NCI-H1694 (cell line): ENCODE data around the gene MAGI1.

Experiments
- DNase-seq: peaks from one replicate; lab custom pipeline; 2025; lab: John Stamatoyannopoulos, UW

The MAGI1 gene

GRCh38 chr3:65795166-65795565 lies 243.6 kb downstream of the MAGI1 start:
- no peak for DNase-seq

DNA sequence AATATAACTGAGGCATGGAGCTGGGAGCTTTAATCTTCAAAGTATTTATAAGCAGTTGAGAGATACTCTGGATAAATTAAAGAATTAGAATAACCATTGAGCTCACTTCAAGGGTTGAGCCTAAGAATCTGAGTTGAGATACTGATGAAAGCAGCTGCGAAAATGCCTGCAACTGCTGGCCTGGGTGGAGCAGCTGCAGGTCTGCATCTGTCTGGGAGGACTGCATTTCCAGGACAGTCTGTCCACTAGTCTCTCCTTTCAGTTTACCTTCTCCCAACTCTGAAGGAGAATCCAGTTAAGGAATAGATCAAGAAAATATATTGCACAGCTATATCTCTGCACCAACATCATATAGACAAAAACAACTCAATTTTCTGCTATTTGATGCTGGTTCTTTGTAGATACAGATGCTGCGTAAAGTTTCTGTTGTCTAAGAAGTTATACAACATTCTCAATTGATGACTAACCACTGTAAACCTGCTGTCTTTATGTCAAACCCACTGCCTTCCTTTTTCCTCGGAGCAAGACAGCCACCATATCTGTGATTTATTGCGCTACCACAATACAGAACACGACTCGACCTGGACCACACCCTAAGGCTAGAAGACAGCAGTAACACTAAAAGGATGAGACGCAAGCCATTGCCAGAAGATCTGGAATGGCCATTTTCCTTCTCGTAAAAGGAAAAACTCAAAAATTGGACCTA lies 245.1 kb downstream of the MAGI1 start:
- no peak for DNase-seq

- DNase-seq, result no peak
These were observed 250.3 kb downstream of the MAGI1 start for GRCh38 chr3:65788461-65788860.

DNA sequence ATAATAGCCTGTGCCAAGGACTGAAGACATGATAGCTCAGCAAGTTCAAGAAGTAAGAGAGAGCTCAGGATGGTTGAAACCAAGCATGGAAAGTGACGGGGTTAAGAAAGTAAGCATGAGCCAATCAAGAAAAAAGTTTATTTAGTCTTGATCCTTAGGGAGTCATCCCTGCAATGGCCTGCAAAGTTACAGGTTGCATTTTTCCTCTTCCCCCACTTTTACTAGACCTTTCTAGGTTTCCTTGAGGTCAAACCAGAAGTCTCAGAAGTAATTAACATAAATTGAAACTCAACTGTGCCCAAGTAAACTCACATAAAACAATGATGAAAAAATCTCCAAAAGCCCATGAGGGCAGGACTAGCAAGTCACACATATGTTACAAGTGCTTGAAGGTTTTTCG lies 250.9 kb downstream of the MAGI1 start:
- DNase-seq, result no peak

DNA sequence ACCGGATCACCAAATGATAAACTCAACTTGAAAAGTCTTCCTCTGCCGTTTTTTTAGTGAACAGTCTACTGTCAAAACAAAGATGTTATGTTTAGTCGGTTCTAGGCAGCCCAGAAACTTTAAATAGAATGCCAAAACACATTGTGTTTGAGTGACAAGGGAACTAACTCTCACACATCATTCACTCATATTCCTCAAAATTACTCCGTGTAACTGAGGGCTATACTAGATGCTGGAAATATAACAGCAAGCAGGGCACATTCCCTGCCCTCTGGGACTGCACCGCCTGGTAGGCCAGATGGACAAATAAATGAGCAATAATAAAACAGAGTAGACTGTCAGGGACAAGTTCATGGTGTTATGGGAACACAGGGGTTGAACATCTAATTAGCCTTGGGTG lies 251.4 kb downstream of the MAGI1 start:
- peak; percentile 11 for DNase-seq

DNA sequence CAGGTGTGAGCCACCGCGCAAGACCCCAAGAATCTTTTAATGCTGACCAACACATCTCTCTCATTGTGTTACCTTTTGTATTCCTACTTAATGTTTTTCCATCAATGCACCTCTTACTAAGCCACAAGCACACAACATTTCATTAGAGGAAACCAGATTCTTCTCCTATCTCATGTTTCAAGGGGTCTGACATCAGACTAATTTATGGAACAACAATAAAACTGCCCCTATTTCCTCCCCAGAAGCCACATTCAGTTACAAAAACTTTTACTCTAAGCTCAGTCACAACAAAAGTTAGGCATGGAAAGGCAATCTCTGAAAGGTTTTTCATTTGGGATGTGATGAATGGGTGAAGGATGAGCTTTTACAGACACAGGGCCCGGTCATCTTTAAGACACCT lies 251.8 kb downstream of the MAGI1 start:
- no peak for DNase-seq

- peak; percentile 20 for DNase-seq
These were observed 253.6 kb downstream of the MAGI1 start for GRCh38 chr3:65785065-65785645.

DNA sequence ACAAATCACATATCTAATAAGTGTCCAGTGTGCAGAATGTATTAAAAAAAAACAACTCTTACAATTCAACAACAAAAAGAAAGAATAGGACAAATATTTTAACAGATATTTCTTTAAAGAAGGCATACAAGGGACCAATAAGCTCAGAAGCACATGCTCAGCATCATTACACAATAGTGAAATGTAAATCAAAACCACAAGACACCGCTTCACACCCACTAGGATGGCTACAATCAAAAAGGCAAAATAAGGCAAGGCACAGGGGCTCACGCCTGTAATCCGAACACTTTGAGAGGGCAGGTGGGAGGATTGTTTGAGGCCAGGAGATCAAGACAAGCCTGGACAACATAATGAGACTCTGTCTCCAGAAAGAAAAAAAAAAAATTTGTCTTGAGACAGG lies 255.6 kb downstream of the MAGI1 start:
- DNase-seq, result no peak

GRCh38 chr3:65781594-65781993 lies 257.1 kb downstream of the MAGI1 start:
- no peak for DNase-seq

DNA sequence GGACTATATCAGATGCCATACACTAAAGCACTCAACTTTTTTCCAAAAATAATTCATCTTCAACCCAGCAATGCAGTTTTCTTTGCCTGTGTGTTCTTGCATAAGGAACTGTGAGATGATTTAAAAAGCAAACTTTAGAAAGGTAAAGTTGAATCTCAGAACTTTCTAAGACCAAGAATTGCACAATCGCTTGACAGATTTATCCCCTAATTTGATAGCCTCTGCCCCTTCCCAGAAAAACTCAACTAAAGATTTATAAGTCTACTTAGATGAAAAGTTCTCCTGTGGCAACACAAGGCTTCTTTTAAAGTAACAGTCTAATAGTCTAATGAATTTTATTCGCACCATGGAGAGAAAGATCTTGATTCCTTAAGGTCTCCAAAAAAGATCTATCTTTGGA lies 259.3 kb downstream of the MAGI1 start:
- DNase-seq, result no peak

DNA sequence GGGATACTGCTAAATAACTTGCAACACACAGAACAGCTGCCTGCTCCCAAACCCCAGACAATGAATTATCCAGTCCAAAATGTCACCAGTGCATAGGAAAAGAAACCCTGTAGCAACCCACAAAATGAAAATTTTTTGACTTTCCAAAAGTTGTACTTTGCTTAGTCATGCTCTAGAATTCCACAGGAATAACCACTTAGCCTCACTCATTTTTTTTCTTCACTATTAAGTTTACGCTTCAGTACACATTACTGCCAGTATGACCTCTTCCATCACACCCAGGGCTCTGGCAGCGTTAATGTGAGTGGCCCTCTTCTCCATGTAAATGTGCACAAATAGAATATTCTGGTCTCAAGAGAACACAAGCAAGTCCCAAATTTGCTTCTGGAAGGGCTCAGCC lies 259.8 kb downstream of the MAGI1 start:
- no peak for DNase-seq

DNA sequence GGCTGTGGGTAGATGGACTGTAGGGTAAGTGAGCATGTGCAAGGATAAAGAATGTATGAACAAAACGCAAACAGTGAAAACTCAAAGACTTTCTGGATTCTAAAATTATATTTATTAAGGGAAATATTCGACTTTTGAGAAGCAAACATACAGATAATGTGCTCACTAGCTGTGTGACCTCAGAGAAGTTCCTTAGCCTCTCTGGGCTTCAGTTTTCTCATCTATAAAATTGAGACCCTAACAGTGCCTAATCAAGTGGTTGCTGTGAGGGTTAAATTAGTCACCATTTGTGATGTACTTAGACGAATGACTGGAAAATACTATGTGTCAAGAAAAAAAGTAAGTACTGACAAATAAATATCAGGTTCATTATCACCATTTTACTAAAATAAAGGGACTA lies 261.7 kb downstream of the MAGI1 start:
- DNase-seq, result no peak

DNA sequence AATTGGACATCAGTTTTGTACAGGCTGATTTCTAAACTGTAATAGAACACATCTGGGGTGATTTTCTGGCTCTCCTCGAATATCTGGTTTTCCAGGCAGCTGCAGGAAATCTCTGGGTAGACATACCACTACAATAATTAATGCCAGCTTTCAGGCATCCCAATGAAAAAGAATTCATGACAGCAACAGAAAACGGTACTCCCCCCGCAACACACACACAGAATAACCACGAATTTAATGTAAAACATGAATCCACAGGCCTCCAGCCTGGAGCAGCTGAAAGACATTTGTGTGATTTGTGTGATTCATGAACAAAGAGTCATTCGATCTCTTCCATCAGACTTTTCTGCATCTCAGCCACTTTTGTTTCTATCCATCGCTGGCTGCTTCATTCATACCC lies 262.2 kb downstream of the MAGI1 start:
- DNase-seq, result no peak

- no peak for DNase-seq
These were observed 262.6 kb downstream of the MAGI1 start for GRCh38 chr3:65776081-65776480.

GRCh38 chr3:65772758-65773157 lies 266.0 kb downstream of the MAGI1 start:
- no peak for DNase-seq

- DNase-seq, result no peak
These were observed 271.2 kb downstream of the MAGI1 start for GRCh38 chr3:65767551-65767950.

DNA sequence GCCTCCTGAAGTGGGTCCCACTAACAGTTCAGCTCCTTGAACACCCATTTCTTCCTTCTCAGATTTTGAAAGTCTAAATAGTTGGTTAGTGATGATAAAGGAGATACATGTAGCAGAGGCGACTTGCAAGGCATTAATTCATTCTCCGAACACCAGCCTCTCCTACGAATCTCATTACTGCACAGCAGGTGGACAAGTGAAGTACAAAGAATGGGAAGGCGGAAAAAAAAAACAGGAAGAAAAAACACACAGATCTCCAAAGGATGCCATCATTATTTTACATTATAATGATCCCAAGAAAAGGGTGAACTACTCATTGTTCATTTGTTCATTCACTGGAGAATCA lies 276.5 kb downstream of the MAGI1 start:
- no peak for DNase-seq

DNA sequence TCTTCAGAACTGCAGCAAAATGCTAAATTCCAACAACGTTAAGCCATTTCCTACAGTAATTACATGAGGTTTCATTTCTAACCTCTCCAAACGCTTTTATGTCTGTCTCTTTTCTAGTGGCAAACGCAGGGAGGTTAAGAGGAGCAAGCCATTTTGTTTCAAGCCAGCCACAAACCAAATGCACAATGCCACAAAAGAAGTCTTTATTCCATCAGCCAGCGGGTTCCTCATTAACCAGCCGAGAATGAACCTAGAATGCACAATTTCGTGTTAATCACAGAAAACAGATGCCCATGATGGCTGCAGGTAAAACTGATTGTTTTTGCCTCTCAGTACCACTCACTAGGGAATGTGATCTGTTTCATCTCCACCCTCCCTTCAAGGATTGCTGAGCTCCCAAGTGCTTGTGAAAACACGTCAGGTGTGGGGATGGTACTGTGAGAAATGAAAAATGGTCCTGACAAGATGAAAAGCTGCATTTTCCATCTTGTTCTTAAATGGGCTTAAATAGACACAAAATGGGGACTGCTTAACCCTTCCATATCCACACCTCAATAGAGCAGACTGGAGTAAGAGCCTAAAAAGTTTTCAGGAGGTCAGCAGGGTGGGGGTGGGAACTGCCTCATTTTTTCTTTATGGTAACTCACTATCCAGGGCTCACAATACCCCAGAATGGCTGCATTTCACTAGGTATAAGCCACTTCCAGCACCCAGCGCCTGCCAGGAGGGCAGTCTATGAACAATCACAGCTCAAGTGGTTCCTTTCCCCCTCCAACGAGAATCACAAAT lies 277.1 kb downstream of the MAGI1 start:
- DNase-seq, result no peak

GRCh38 chr3:65758876-65759598 lies 279.7 kb downstream of the MAGI1 start:
- no peak for DNase-seq

DNA sequence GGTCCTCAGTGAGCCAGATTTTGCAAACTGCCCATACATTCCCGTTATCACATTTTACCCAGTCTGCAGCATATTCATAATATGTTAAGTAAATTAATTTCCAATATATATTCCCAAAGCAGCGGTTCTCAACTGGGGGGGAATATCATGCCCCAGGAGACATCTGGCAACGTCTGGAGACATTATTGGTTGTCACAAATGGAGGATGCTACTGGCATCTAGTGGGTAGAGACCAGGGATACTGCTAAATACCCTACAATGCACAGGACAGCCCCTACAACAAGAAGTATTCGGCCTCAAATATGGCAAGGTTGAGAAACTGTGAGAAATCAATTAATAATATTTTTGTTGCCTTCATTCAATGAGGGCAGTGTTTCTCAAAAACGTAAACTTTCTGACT lies 280.3 kb downstream of the MAGI1 start:
- DNase-seq, result no peak

DNA sequence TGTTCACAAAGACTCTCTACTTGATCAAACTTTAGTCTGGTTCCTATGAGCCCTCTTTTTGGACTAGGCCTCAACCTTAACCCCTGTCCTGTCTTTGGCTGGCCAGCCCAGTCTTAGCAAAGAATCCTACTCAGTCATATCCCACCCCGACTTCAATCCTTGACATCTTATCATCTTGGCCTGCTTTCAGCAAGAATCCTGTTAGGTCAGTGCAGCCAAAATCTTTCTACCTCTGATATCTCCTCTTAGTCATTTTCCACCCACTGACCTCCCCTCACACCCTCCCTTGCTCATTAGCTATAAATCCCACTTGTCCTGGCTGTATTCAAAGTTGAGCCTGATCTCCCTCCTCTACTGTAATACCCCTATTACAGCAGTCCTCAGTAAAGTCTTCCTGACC lies 286.1 kb downstream of the MAGI1 start:
- DNase-seq, result no peak

- peak; percentile 6 for DNase-seq
These were observed 287.5 kb downstream of the MAGI1 start for GRCh38 chr3:65751123-65751700.
